ENCODE results near the gene PTRH1.
"Not testable (repeated sequence)": the region's sequence is repeated elsewhere in the genome, so short reads cannot be mapped to it uniquely, and the experiment has no call there.

PTRH1 gene, protein sequence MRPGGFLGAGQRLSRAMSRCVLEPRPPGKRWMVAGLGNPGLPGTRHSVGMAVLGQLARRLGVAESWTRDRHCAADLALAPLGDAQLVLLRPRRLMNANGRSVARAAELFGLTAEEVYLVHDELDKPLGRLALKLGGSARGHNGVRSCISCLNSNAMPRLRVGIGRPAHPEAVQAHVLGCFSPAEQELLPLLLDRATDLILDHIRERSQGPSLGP

DNA sequence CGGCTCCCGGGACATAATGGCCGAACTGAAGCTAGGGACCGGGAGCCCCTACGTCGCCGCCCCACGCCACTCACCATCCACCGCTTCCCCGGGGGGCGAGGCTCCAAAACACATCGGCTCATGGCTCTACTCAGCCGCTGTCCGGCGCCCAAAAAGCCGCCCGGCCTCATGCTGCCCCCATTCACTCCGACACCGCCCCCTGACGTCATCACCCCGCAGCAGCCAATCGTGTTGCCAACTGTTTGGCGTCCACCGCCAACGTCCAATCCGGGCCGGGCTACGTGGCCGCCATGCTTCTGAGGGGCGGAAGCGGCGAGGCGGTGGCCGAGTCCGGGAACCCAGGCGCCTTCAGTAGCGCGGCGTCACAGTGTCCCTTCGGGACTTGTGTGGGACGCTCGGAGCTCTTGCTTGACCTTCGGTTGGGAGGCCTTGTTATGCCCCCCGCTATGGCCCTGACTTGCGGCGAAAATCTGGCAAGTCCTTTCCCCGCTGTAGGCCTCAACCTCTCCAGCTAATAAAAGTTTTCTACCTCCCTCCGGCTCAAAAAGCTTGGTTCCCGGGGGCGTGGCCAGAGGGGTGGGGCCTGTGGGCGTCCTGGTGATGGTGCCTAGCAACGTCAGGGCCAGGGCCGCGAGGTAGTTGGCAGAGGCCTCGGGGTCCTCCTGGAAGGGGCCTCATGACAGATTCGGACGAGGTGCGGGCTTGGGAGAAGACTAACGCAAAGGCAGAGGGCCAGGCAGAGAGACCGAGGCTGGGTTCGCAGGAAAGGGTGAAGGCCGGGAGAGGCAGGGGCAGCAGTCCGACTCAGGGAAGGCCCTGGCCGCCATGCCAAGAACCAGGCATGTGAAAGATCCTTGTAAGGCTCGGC, at the start of gene PTRH1, which contains the start of gene TTC16:
TSS of gene PTRH1 (minus strand) at position 194 of the 868 bp plus-strand sequence. CDS start at position 170, 24 bp downstream.
TSS of gene TTC16 (plus strand) at position 610 of the 868 bp plus-strand sequence. CDS start at position 677, 67 bp downstream.
- DNase-seq, result peak; percentile 97

GRCh38 chr9:127763918-127764384, 48.5 kb upstream of the PTRH1 start:
- DNase-seq, result no peak

GRCh38 chr9:127762111-127762676, 46.7 kb upstream of the PTRH1 start:
- no peak for DNase-seq

GRCh38 chr9:127761491-127761956, 46.1 kb upstream of the PTRH1 start:
- DNase-seq, result no peak

DNA sequence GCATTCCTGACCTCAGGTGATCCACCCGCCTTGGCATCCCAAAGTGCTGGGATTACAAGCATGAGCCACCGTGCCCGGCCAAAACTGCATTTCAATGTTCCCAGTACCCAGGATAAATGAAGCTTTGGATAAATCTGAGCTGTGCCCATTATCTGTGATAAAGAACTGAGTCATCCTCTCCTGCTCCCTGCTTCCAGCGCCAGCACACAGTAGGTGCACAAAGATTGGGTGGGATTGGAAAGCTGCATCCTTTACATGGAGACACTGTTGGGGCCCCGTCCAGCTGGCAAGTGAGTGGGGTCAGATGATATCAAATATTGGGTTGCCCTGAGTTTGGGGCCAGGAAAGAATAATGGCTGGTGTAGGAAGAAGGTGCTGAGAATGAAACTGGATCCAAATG, 45.6 kb upstream of the PTRH1 start:
- DNase-seq, result no peak

DNA sequence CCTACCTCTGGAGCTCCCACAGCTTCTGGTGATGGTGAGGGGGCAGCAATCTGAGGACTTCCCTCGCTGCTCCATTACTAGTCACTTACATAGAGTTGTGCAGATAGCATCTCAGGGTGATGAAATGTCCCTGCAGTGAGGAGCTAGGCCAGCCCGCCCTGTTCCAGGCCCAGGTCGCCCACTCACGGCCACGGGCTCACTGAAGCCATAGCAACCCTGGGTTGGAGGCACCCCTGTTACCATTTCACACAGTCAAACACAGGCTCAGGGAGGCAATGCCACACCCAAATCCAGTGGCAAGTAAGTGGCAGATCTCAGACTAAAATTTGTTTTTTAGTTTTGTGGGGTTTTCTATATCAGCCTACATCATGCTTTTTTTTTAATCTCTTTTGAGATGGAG, 43.4 kb upstream of the PTRH1 start:
- no peak for DNase-seq

DNA sequence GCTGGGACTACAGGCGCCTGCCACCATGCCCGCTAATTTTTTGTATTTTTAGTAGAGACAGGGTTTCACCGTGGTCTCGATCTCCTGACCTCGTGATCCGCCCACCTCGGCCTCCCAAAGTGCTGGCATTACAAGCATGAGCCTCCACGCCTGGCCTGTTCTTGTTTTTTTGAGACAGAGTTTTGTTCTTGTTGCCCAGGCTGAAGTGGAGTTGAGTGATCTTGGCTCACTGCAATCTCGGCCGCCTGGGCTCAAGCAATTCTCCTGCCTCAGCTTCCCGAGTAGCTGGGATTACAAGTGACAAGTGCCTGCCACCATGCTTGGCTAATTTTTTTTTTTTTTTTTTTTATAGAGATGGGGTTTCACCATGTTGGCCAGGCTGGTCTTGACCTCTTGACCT, 41.3 kb upstream of the PTRH1 start:
- not testable (repeated sequence) for DNase-seq

DNA sequence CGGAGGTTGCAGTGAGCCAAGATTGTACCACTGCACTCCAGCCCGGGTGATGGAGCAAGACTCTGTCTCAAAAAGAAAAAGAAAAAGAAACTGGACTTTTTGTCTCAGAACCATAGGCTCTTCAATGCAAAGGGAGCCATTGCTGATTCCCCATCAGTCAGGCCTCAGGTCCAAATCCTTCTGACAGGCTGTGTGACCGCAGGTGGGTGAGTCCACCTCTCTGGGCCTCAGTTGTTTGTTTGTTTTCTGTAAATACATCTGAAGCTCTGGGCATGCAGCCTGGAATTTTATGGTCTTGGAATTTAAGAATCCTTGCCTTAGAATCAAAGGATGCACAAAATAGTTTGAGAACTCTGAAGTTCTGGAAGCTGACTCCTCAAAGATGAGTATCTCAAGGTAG, 40.8 kb upstream of the PTRH1 start:
- no peak for DNase-seq

- DNase-seq, result no peak
These were observed 39.9 kb upstream of the PTRH1 start for GRCh38 chr9:127755061-127756060.

GRCh38 chr9:127754099-127755060, 38.9 kb upstream of the PTRH1 start:
- no peak for DNase-seq

DNA sequence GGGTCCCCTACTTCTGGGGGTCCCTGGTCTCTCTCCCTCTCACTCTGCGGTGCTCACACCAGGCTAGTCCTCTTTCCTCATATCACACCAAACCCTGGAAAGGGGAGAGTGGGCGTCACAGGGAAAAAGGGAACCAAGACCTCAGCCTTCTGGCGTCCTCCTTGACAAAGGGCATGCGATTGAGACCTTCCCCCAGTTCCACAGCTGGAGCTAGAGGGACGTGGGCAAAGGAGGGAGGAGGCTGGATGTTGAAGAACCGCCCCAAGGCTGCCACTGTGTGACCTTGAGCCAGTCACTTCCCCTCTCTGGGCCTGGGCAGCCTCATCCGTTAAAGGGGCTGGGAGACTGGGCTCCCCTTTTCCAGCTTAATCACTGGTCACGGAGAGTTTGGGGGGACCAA, 38.2 kb upstream of the PTRH1 start:
- DNase-seq, result no peak

DNA sequence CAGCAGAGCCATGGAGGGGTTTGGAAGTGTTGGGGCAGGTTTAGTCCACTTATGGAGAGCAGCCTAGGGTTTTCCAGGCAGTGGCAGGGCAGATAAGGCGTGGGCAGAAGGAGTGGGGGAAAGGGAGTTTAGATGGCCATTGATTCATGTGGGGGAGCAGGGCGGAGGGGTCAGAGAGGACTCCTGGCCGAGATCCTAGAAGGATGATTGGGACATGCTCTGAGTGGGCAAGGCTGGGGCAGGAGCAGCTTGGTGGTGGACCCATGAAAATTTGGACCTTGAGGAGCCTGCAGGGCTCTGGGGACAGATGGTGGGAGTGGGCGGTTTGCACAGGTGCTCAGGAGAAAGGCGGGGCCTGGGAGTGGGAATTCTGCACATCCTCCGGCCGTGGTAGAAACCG, 37.7 kb upstream of the PTRH1 start:
- DNase-seq, result no peak

- no peak for DNase-seq
These were observed 36.0 kb upstream of the PTRH1 start for GRCh38 chr9:127751269-127752054.

DNA sequence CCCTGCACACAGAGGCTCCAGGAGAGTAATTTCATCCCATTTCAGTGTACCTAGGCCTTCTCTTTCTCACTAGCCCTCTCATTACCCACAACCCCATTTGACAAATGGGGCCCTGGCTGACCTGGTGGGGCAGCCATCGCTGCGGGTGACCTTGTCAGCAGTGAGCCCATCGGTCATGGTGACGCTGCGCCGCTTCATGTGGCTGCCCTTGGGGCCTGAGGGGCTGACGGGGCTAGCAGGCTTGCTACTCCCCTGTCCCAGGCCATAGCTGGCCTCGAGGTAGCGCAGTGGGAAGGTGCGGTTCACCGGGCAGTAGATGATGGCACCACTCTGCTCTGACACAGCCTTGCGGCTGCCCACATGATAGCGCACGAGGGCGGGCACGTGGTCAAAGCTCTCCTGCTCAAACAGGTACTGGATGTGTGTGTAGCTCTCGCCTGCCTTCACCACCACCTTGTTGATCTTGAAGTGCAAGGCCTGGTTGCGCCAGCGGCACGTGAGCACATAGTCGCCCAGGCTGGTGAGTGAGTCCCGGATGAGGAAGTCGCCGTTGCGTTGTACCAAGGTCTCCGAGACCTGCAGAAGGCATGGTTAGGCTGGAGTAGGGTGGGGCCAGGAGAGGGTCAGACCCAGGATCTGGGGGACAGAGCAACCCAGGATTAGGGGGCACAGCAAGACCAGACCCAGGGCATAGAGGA, 33.8 kb upstream of the PTRH1 start:
- DNase-seq, result no peak

GRCh38 chr9:127746959-127747569, 31.6 kb upstream of the PTRH1 start:
- no peak for DNase-seq

DNA sequence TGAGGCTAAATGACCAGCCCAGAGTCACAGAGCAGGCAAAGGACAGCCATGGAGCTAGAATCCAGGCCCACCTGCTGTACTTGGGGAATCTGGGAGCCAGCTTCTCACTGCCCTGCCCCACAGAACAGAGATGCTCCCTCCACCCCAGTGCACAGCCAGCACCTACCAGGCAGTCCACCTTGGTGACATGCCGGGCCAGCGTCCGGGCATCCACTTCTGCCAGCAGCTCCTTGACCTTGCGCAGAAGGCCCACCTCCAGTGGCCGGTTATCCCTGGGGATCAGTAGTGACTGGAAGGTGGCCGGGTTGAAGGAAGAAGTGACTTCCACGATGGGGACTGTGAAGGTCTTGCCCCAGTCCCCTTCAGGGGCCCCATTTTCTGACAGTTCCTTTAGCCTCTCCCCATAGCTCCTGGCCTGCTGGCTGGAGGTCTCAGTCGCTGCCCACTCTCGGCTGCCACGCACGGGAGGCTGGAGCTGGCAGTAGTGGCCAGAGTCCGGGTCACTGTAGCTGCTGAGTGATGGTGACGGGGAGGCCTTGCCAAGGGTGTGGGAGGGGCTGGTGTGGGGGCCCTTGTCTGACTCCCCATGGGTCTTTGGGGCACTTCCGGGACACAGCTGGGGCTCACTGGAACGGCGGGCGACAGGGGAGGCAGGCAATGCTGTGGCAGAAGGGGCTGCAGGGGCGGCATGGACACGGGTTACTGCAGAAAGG, 29.1 kb upstream of the PTRH1 start:
- DNase-seq, result no peak

DNA sequence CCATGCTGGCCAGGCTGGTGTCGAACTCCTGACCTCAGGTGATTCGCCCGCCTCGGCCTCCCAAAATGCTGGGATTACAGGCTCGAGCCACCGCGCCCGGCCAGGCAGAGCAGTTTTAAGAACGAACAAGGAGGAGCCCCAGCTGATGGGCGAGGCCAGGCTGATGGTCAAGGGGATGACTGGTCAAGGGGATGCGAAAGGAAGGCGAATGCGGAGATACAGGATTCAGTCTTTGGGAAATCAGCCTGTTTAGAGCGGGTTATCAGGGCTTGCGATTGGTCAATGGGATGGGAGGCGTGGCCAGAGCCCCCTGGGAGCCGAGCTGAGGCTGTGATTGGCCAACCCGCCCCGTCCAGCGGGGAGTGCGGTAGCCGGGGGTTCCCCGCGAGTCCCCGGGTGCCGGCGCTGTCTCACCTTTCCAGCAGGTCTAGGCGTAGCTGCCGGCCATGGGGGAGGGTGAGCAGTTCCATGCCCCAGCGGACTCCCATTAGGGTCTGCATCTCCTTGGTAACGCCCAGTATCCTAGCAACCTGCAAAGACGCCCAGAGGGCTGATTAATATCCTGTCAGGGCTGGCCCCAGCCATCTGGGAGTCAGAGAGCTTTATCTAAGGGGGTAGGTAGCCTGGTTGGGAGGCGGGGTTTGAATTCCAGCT, 27.1 kb upstream of the PTRH1 start:
- DNase-seq, result no peak
